ENCODE results near the gene LIN52. TPM values are rescaled to one million over a fixed set of nuclear protein-coding genes. Genes with fewer than 3 reads are reported as not detected.

The LIN52 gene
- total and polyA plus RNA-seq, 2 of the 13 experiments (the other 11 are each of a cell fraction or from before 2014, with no cell fraction given): 11.4 to 23.3 TPM

DNA sequence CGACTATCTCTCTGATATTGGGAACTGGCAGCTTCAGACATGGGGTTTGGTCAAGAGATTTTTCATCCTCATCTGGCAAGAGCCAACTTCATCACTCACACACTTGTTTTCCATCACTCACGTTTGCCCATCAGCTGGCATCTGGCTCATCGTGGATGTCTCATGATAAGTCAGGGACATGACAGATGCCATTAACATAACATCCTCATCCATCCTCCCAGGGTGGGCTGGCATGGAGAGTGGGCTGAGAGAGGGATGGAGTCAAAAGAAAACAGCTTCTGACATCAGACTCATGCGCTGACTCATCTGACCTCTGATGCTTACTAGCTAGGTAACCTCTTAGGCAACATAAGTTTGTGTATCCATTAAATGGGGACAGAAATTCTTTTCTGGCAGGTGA lies 152.7 kb downstream of the LIN52 start:
- FAIRE-seq: no peak
- no peak overlapping the region for H3K9ac ChIP-seq (ENCODE audit: insufficient read depth, low read depth, low read length)
- ChIA-PET CTCF (ENCODE audit: low intra/inter-chr PET ratio, low total read pairs) (no interaction called here), POLR2A (no interaction called here)
- no peaks in the 10 kb centered on the region for H3K79me2 ChIP-seq (ENCODE audit: insufficient read depth, low read length)
- ATAC-seq: no peak
- intact Hi-C loops (cut with micrococcal nuclease; ENCODE audit: unreplicated experiment) (no loop called here), in situ Hi-C loops (cut with HindIII; ENCODE audit: extremely low pct_ligation_motif_present, low pct_unique_long_range_greater_than_20kb) (no loop called here)
- WGBS (ENCODE audit: low lambda C conversion rate): 12% methylated on average over 3 of the region's 4 CpGs
- peaks cover 2 to 24% of the 10 kb centered on the region in 2 experiments; a peak in 3 of 5 replicates for H3K27me3 ChIP-seq (ENCODE audit: control insufficient read depth in 1 of 2, insufficient read depth in 2 of 2, low read length in 2 of 2)
- no TSS peak for BruUV-seq (replicated peaks)
- no peak overlapping the region for H3K27ac ChIP-seq (ENCODE audit: extremely low read length, insufficient read depth, low read length)
- H3K4me1 ChIP-seq (ENCODE audit: insufficient read depth, low read length): no peaks in the 10 kb centered on the region
- H3K4me3 ChIP-seq (replicated peaks in 1 of 3; ENCODE audit: insufficient read depth in 1 of 3, low read depth in 2 of 3, low read length in 3 of 3): no peak overlapping the region
- no peaks in the 10 kb centered on the region for H4K20me1 ChIP-seq (ENCODE audit: insufficient read depth, low read length)
- no peak overlapping the region for H3K4me2 ChIP-seq (ENCODE audit: low read depth, low read length)
- no peak for DNase-seq (ENCODE audit: low spot score)
- TF ChIP-seq, protein P1, sequence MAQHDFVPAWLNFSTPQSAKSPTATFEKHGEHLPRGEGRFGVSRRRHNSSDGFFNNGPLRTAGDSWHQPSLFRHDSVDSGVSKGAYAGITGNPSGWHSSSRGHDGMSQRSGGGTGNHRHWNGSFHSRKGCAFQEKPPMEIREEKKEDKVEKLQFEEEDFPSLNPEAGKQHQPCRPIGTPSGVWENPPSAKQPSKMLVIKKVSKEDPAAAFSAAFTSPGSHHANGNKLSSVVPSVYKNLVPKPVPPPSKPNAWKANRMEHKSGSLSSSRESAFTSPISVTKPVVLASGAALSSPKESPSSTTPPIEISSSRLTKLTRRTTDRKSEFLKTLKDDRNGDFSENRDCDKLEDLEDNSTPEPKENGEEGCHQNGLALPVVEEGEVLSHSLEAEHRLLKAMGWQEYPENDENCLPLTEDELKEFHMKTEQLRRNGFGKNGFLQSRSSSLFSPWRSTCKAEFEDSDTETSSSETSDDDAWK (CRISPR knock-in tag; IDR thresholded peaks at IDR 0.05): no peak
- TF ChIP-seq ZKSCAN8 (CRISPR knock-in tag; IDR thresholded peaks at IDR 0.05; ENCODE audit: borderline replicate concordance) (no peak), ZNF772 (CRISPR knock-in tag; IDR thresholded peaks at IDR 0.05) (no peak), ZSCAN12 (CRISPR knock-in tag; IDR thresholded peaks at IDR 0.05) (no peak), MTA3 (CRISPR knock-in tag; IDR thresholded peaks at IDR 0.05) (no peak), NR3C1 (CRISPR knock-in tag; IDR thresholded peaks at IDR 0.05) (no peak), MAFK (conservative IDR thresholded peaks at IDR 0.05 in 1 of 2, IDR thresholded peaks at IDR 0.05 in 1 of 2; ENCODE audit: low read length in 2 of 2) (no peak), SRSF1 (optimal IDR thresholded peaks at IDR 0.05; ENCODE audit: low read depth, low read length) (no peak), JUN (CRISPR knock-in tag; IDR thresholded peaks at IDR 0.05) (no peak), ZBTB20 (CRISPR knock-in tag; IDR thresholded peaks at IDR 0.05; ENCODE audit: borderline replicate concordance, low read depth) (no peak), TEAD3 (CRISPR knock-in tag; optimal IDR thresholded peaks at IDR 0.05; ENCODE audit: borderline replicate concordance) (no peak), CEBPG (CRISPR knock-in tag; IDR thresholded peaks at IDR 0.05) (no peak), BHLHE40 (IDR thresholded peaks at IDR 0.05; ENCODE audit: low read length) (no peak), ZNF460 (CRISPR knock-in tag; IDR thresholded peaks at IDR 0.05; ENCODE audit: borderline replicate concordance) (no peak), TBX2 (CRISPR knock-in tag; IDR thresholded peaks at IDR 0.05; ENCODE audit: borderline replicate concordance) (no peak), SMC3 (IDR thresholded peaks at IDR 0.05; ENCODE audit: low read length) (no peak), ZC3H4 (CRISPR knock-in tag; IDR thresholded peaks at IDR 0.05; ENCODE audit: borderline replicate concordance) (no peak)
- TF ChIP-seq, protein P2, sequence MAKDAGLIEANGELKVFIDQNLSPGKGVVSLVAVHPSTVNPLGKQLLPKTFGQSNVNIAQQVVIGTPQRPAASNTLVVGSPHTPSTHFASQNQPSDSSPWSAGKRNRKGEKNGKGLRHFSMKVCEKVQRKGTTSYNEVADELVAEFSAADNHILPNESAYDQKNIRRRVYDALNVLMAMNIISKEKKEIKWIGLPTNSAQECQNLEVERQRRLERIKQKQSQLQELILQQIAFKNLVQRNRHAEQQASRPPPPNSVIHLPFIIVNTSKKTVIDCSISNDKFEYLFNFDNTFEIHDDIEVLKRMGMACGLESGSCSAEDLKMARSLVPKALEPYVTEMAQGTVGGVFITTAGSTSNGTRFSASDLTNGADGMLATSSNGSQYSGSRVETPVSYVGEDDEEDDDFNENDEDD (CRISPR knock-in tag; IDR thresholded peaks at IDR 0.05; ENCODE audit: borderline replicate concordance): no peak
- TF ChIP-seq, protein P3, sequence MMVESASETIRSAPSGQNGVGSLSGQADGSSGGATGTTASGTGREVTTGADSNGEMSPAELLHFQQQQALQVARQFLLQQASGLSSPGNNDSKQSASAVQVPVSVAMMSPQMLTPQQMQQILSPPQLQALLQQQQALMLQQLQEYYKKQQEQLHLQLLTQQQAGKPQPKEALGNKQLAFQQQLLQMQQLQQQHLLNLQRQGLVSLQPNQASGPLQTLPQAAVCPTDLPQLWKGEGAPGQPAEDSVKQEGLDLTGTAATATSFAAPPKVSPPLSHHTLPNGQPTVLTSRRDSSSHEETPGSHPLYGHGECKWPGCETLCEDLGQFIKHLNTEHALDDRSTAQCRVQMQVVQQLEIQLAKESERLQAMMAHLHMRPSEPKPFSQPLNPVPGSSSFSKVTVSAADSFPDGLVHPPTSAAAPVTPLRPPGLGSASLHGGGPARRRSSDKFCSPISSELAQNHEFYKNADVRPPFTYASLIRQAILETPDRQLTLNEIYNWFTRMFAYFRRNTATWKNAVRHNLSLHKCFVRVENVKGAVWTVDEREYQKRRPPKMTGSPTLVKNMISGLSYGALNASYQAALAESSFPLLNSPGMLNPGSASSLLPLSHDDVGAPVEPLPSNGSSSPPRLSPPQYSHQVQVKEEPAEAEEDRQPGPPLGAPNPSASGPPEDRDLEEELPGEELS (CRISPR knock-in tag; IDR thresholded peaks at IDR 0.05): no peak
- TF ChIP-seq, protein P4, sequence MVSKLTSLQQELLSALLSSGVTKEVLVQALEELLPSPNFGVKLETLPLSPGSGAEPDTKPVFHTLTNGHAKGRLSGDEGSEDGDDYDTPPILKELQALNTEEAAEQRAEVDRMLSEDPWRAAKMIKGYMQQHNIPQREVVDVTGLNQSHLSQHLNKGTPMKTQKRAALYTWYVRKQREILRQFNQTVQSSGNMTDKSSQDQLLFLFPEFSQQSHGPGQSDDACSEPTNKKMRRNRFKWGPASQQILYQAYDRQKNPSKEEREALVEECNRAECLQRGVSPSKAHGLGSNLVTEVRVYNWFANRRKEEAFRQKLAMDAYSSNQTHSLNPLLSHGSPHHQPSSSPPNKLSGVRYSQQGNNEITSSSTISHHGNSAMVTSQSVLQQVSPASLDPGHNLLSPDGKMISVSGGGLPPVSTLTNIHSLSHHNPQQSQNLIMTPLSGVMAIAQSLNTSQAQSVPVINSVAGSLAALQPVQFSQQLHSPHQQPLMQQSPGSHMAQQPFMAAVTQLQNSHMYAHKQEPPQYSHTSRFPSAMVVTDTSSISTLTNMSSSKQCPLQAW (CRISPR knock-in tag; IDR thresholded peaks at IDR 0.05): no peak
- no peaks in the 10 kb centered on the region for H3K36me3 ChIP-seq (replicated peaks in 1 of 2; ENCODE audit: control insufficient read depth in 1 of 2, insufficient read depth in 2 of 2, low read length in 2 of 2)
- no peak overlapping the region for H2AFZ ChIP-seq (ENCODE audit: low read length)
- H3K9me3 ChIP-seq (ENCODE audit: low read length): no peaks in the 10 kb centered on the region

Data from HepG2 (cell line).